Skeletal muscle tissue (tissue), 4 donors: ENCODE measurements around the gene TNRC6C. TPM values are rescaled to one million over a fixed set of nuclear protein-coding genes. Genes with fewer than 3 reads are reported as not detected.

Experiments
- H3K27ac ChIP-seq: one replicate; pipeline ENCODE4 v1.7.0; 2013; ENCODE audit warnings: mild to moderate bottlenecking, low read depth, low read length, inconsistent platforms
- H3K27me3 ChIP-seq, 3 donors: one replicate each; pipeline ENCODE4 v1.7.0; 2013; ENCODE audit warnings: low read length in 3 of 3; ENCODE audit not compliant: control insufficient read depth in 3 of 3, insufficient read depth in 3 of 3
- H3K36me3 ChIP-seq, 3 donors: one replicate each; pipeline ENCODE4 v1.7.0; 2013; ENCODE audit warnings: low read length in 3 of 3; ENCODE audit not compliant: control insufficient read depth in 3 of 3, insufficient read depth in 3 of 3
- H3K4me1 ChIP-seq, 3 donors: one replicate each; pipeline ENCODE4 v1.7.0; 2013; ENCODE audit warnings: low read length in 3 of 3, mild to moderate bottlenecking in 3 of 3; ENCODE audit not compliant: control insufficient read depth in 3 of 3, insufficient read depth in 3 of 3
- H3K4me3 ChIP-seq, 3 donors: one replicate each; pipeline ENCODE4 v1.7.0; 2013; ENCODE audit warnings: low read length in 3 of 3
- H3K9ac ChIP-seq, 3 donors: one replicate each; pipeline ENCODE4 v1.7.0; 2013; ENCODE audit warnings: low read length in 3 of 3, mild to moderate bottlenecking in 3 of 3, moderate library complexity in 2 of 3, low read depth in 1 of 3
- H3K9me3 ChIP-seq, 3 donors: one replicate each; pipeline ENCODE4 v1.7.0; 2013; ENCODE audit warnings: low read length in 3 of 3; ENCODE audit not compliant: control insufficient read depth in 3 of 3
- total RNA-seq: library from RNA; depleted of rRNA; stranded (reverse); fragments of >200 nt; gene quantifications from one replicate; pipeline ENCODE4 v1.2.3, GENCODE V29; 2014
- donor health status: Osteomylitis.

Gene TNRC6C
- total RNA-seq, 1 donor from 2014 or later, result 12.5 TPM

DNA sequence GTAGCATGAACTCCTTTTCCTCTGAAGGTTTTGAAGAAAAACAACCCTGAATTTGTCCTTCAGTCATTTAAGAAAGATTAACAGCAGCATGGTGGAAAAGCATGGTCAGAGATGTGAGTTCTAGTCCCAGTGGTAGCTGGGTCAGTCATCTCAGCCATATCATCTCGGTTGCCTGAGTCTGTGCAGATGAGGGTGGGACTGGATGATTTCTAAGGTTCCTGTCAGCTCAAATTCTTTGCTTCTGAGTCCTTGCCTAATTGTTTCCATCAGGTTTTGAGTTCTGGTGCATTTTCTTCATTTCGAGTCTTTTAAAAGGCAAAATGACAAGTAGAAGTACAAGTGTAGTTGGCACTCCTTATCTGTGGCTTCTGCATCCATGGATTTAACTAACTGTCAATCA lies 63.9 kb downstream of the TNRC6C start:
- no peaks in the 10 kb centered on the region for H3K27me3 ChIP-seq
- no peaks in the 10 kb centered on the region for H3K36me3 ChIP-seq
- no peak overlapping the region for H3K27ac ChIP-seq
- no peaks in the 10 kb centered on the region for H3K9me3 ChIP-seq
- no peak overlapping the region for H3K9ac ChIP-seq
- peaks cover 5 to 40% (median 25%) of the 10 kb centered on the region in 3 donors for H3K4me1 ChIP-seq
- H3K4me3 ChIP-seq, result no peak overlapping the region

- H3K27ac ChIP-seq, result no peak overlapping the region
Measured at GRCh38 chr17:78023042-78023441, 64.5 kb downstream of the TNRC6C start.

GRCh38 chr17:78026381-78026780 lies 67.9 kb downstream of the TNRC6C start:
- H3K9ac ChIP-seq, result no peak overlapping the region
- H3K36me3 ChIP-seq, result peaks cover 0 to under 1% (median under 1%) of the 10 kb centered on the region in 3 donors
- peaks cover 0 to 19% (median 11%) of the 10 kb centered on the region in 3 donors for H3K4me1 ChIP-seq
- H3K9me3 ChIP-seq, result no peaks in the 10 kb centered on the region
- H3K27ac ChIP-seq, result peak overlapping the region; percentile 41
- H3K4me3 ChIP-seq, result no peak overlapping the region
- H3K27me3 ChIP-seq, result no peaks in the 10 kb centered on the region

More at GRCh38 chr17:78023042-78023441, 64.5 kb downstream of the TNRC6C start:
- Histone ChIP-seq H3K27me3 (no peaks in the 10 kb centered on the region), H3K9ac (no peak overlapping the region), H3K9me3 (no peaks in the 10 kb centered on the region), H3K4me1 (peaks cover 5 to 42% (median 25%) of the 10 kb centered on the region in 3 donors), H3K4me3 (no peak overlapping the region), H3K36me3 (no peaks in the 10 kb centered on the region)

DNA sequence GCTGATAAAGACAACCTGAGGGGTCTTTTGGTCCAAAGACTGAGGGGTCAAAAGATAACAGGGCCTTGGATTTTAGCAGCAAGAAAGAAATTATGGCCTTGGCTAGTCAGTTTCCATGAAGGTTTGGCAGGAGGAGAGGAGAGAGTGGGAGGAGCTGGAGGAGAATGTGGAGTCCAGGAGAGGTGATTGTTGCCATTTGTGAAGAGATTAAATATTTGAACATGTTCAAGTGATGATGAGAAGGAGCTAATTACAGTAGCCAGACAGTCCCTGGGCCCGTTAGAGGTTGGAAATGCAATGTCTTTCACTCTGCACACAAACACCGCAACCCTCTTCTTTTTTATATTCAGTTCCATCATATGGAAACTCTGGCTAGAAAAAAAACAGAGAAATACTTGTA lies 68.6 kb downstream of the TNRC6C start:
- peaks cover 2 to 8% (median 3%) of the 10 kb centered on the region in 3 donors for H3K36me3 ChIP-seq
- peaks cover 3 to 19% (median 11%) of the 10 kb centered on the region in 3 donors for H3K4me1 ChIP-seq
- no peak overlapping the region for H3K9ac ChIP-seq
- H3K27me3 ChIP-seq, result no peaks in the 10 kb centered on the region
- H3K27ac ChIP-seq, result no peak overlapping the region
- H3K9me3 ChIP-seq, result no peaks in the 10 kb centered on the region
- H3K4me3 ChIP-seq, result no peak overlapping the region

- H3K9me3 ChIP-seq, result no peaks in the 10 kb centered on the region
- no peak overlapping the region for H3K27ac ChIP-seq
- peaks cover 2 to 12% (median 3%) of the 10 kb centered on the region in 3 donors for H3K36me3 ChIP-seq
- no peak overlapping the region for H3K4me3 ChIP-seq
- peaks cover 7 to 21% (median 11%) of the 10 kb centered on the region in 3 donors for H3K4me1 ChIP-seq
- no peak overlapping the region for H3K9ac ChIP-seq
- no peaks in the 10 kb centered on the region for H3K27me3 ChIP-seq
Measured at GRCh38 chr17:78029697-78030096, 71.2 kb downstream of the TNRC6C start.

- H3K36me3 ChIP-seq, result peaks cover 2 to 15% (median 3%) of the 10 kb centered on the region in 3 donors
- H3K9ac ChIP-seq, result no peak overlapping the region
- H3K9me3 ChIP-seq, result no peaks in the 10 kb centered on the region
- H3K4me3 ChIP-seq, result no peak overlapping the region
- H3K4me1 ChIP-seq, result peaks cover 7 to 18% (median 8%) of the 10 kb centered on the region in 3 donors
- H3K27me3 ChIP-seq, result no peaks in the 10 kb centered on the region
- H3K27ac ChIP-seq, result no peak overlapping the region
Measured at GRCh38 chr17:78031435-78031834, 72.9 kb downstream of the TNRC6C start.

- Histone ChIP-seq H3K4me3 (no peak overlapping the region), H3K36me3 (peaks cover 4 to 15% (median 5%) of the 10 kb centered on the region in 3 donors), H3K9ac (no peak overlapping the region), H3K9me3 (no peaks in the 10 kb centered on the region), H3K27me3 (no peaks in the 10 kb centered on the region), H3K4me1 (peaks cover 2 to 13% (median 7%) of the 10 kb centered on the region in 3 donors), H3K27ac (no peak overlapping the region)
Measured at GRCh38 chr17:78032166-78032565, 73.7 kb downstream of the TNRC6C start.

DNA sequence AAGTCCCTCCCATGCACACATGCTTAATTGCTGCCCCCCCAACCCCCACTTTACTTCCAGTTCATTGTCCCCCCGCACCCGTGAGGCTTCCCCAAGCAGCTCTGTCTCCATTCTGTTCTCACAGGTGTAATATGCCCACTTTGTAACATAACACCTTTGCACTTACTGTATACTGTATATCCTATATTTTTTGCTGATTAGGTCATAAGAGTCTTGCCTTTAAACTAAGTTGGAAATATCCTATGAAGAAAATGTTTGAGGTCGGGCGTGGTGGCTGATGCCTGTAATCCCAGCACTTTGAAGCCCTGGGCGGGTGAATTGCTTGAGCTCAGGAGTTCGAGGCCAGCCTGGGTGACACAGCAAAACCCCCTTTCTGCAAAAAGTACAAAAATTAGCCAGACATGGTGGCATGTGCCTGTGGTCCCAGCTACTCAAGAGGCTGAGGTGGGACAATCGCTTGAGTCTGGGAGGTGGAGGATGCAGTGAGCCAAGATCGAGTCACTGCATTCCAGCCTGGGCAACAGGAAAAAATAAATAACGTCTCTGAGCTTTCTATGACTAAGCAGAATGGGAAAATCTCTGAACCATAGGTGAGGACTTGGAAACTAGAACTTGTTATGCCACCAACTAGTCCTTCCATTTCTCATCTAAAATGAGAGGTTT lies 76.1 kb downstream of the TNRC6C start:
- Histone ChIP-seq H3K4me1 (peaks cover 5 to 21% (median 13%) of the 10 kb centered on the region in 3 donors), H3K4me3 (no peak overlapping the region), H3K9ac (no peak overlapping the region), H3K36me3 (peaks cover 6 to 19% (median 9%) of the 10 kb centered on the region in 3 donors), H3K9me3 (no peaks in the 10 kb centered on the region), H3K27ac (no peak overlapping the region), H3K27me3 (no peaks in the 10 kb centered on the region)

DNA sequence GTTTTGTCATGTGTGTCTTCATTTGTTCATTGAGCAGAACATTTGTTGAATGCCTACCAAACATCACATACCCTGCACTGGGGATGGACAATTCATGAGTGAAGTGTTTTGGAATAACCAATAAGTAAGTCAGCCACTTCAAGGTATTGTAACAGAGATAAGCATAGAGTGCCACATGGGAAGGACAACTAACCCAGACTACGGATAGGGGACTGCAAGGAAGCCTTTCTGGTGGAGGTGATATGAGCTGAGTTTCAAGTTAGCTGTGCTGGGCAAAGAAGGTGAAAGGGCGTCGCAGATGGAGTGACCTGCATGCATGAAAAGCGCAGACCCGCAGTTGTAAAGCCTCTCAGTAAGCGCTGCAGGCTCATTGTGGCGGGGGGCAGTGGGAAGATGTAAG lies 78.8 kb downstream of the TNRC6C start:
- no peaks in the 10 kb centered on the region for H3K27me3 ChIP-seq
- H3K27ac ChIP-seq, result no peak overlapping the region
- peaks cover 18 to 33% (median 21%) of the 10 kb centered on the region in 3 donors for H3K4me1 ChIP-seq
- H3K9ac ChIP-seq, result no peak overlapping the region
- H3K36me3 ChIP-seq, result peaks cover 4 to 10% (median 6%) of the 10 kb centered on the region in 3 donors
- no peak overlapping the region for H3K4me3 ChIP-seq
- no peaks in the 10 kb centered on the region for H3K9me3 ChIP-seq

GRCh38 chr17:78038748-78039288 lies 80.3 kb downstream of the TNRC6C start:
- Histone ChIP-seq H3K9me3 (no peaks in the 10 kb centered on the region), H3K4me1 (peaks cover 24 to 39% (median 25%) of the 10 kb centered on the region in 3 donors), H3K9ac (no peak overlapping the region), H3K27ac (peak overlapping the region; percentile 86), H3K4me3 (no peak overlapping the region), H3K27me3 (no peaks in the 10 kb centered on the region), H3K36me3 (peaks cover 4 to 9% (median 6%) of the 10 kb centered on the region in 3 donors)
